Medulla oblongata (tissue), 1 donor: ENCODE data around the gene PRKAG2.
"Not testable (repeated sequence)": the region's sequence is repeated elsewhere in the genome, so short reads cannot be mapped to it uniquely, and the experiment has no call there.

Source experiments
- DNase-seq: peaks from one replicate; pipeline ENCODE4 v3.0.0-alpha.2; 2015; ENCODE audit errors: extremely low spot score

PRKAG2 gene

DNA sequence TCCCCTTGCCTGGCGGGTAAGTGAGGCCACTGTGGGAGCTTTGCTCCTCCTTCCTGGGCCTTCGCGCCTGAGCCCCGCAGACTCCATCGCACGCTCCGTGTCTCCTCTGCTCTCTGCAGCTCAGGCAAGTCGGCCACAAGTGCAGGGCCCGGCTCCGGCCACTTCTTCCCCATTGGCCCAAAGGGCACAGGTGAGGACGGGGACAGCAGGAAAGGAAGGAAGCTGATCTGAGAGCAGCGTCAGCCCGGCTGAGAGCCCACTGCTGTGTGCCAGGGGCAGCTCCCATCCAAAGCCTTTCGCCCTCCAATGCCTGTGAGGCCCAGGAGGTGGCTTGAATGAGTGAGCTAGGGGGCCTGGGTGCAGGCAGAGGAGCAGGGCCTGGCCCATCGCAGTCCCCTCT lies 323.6 kb downstream of the PRKAG2 start:
- DNase-seq = no peak

DNA sequence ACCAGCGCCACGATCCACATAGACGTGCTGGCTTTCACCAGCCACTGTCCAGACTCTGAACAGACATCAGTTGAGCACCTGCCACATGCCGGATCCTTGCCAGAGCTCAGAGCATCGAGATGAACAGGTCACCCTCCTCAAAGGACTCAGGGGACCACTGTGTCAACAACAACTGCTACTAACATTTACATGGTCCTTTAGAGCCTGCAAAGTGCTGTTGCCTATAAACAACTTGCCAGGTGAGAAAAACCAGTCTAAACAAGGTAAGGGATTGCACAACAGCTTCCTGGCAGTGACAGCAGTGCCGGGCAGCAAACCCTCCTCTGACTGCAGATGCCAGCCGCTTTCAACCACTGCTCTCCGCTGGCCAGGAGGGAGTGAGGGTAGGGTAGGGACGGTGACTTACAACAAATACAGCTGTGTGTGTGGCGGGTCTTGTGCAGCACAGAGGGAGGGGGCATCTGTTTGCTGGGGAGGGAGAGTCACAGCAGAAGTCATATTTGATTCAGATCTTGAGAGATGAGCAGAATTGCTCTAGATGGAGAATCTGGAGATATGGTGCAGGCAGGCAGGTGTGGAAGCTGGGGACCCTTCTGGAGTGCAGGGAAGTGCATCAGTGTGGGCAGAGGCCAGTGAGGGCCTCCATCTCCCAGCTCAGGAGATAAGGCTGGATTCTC lies 324.4 kb downstream of the PRKAG2 start:
- DNase-seq = no peak

DNA sequence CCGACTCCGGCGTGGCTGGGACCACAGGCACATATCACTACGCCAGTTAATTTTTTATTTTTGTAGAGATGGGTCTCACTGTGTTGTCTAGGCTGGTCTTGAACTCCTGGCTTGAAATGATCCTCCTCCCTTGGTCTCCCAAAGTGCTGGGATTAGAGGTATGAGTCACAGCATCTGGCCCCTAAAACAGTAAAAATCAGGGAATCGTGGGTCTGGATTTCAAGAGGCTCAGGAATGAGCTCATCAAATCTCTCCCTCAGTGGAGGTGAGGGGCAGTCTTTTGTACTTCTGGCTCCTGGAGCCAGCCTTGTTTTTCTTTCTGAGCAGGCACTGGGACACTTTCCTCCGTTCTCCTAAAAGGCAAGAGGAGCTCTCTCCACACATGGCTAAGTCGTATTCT lies 325.1 kb downstream of the PRKAG2 start:
- no peak for DNase-seq

DNA sequence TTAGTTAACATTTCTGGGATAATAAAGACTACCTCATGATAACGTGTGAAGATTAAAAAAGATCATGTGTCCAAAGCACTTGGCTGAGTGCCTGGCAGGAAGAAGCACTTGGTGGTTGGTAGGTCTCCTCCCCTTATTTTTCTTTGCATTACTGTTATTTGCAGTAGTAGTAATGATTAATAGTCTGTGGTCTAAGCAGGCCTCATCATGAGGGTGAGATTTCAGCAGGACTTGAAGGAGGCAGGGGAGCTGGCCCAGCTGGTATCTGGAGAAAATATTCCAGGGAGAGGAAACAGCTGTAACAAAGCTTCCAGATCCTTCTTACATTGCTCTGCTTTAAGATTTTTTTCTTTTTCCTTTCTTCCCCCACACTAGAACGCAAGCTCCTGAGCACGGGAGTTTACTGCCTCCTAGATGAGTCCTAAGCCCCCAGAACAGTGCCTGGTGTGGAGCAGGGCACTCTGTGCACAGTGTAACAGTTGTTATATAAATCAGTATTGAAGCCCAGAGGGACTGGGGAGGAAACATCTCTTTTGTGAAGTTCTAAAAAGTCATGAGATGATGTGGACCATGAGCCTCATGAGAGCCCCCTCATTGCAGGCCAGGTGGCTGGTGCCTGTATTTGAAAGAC lies 326.1 kb downstream of the PRKAG2 start:
- DNase-seq = no peak

DNA sequence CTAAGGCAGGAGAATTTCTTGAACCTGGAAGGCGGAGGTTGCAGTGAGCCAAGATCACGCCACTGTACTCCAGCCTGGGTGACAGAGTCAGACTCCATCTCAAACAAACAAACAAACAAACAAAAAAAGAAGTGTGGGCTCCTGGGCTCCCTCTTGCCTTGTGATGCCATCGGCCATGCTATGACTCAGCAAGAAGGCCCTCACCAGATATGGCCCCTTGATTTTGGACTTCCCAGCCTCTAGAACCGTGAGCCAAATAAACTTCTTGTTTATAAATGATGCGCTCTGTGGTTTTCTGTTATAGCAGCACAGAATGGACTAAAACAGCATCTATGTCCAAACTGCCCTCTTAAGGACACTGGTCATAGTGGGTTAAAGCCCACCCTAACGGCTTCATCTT lies 327.3 kb downstream of the PRKAG2 start:
- no peak for DNase-seq

DNA sequence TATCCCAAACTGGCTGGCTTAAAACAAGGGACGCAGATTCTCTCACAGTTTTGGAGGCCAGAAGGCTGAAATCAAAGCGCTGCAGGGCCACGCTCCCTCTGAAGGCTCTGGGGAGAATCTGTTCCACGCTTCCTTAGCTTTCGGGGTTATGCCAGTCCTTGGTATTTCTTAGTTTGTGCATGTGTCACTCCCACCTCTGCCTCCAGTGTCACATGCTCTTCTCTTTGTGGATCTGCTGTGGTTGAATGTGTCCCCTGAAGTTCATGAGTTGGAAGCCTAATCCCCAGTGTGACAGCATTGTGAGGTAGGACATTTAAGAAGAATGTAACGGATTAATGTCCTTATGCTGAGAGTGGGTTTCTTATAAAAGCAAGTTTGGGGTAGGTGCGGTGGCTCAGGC lies 327.8 kb downstream of the PRKAG2 start:
- no peak for DNase-seq

DNA sequence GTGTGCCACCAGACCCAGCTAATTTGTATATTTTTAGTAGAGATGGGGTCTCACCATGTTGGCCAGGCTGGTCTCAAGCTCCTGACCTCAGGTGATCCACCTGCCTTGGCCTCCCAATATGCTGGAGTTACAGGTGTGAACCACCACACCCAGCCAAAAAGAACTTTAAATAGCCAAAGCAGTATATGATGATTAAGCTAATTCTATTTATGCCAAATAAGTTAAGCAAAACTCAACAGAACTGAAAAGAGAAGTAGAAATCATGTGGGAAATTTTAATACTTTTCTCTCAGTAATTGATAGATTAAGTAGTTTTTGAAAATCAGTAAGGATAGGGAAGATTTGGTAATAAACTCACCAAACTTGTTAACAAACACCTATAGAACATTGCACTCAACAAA lies 332.7 kb downstream of the PRKAG2 start:
- DNase-seq = no peak

DNA sequence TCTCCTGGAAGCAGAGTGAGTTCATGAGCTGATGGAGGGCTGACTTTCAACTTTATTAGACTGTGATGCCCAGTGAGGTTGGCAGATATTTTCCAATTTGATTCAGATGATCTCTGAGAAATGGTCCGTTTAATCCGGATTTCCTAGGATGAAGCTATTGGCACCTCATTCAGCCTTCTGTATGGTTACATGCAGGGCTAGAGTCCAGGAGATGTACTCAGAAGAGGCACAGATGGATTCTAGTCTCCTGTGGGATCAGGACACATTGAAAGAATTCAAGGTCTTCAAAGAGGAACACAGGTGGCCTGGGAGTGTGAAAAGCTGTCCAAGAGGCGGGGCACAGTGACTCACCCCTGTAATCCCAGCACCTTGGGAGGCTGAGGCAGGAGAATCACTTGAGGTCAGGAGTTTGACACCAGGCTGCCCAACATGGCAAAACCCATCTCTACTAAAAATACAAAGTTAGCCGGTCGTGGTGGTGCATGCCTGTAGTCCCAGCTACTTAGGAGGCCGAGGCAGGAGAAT lies 334.2 kb downstream of the PRKAG2 start:
- DNase-seq = no peak

DNA sequence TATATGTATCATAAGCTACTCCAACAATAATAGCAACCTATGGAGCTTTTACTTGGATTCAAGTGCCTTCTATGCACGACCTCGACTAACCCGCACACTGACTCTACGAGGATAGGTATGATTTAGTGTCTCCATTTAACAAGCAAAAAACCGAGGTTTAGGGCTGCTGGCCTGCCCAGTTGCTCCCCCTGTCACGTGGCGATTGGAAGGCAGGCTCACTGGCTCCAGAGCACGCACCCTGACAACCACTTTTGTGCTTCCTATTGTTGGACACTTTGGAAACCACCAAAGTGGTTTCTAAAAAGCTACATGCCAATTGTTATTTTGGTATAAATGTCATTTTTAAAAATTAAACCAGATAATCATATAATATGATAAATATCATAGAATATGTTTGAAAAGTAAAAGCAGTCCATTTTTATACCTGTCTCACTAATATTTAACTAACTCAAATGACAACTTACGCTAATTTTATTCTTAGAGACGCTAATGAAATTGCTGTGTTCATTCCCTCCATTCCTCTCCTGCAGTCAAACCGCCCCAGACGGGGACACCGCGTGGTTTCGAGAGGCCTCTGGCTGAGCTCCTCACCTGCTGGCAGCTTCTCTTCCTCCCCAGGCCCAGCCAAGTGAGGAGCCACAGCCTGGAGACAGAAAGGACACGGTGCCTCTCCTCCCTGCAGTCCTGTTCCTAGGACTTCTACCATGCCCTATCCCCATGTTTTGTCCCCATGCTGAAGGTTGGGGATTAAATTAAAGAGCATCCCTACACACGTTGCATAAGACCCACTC lies 335.0 kb downstream of the PRKAG2 start:
- no peak for DNase-seq

DNA sequence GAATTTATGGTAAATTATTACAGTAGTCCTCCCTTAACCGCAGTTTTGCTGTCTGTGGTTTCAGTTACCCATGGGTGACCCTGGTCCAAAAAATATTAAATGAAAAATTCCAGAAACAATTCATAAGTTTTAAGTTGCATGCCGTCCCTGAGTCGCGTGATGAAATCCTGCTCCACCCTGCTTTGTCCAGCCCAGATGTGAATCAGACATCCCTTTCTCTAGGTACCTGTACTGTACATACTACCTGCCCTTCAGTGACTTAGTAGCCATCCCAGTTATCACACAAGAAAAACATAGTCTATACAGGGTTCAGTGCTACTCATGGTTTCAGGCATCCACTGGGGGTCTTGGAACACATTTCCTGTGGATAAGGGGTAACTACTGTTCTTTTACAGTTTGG lies 336.8 kb downstream of the PRKAG2 start:
- no peak for DNase-seq

DNA sequence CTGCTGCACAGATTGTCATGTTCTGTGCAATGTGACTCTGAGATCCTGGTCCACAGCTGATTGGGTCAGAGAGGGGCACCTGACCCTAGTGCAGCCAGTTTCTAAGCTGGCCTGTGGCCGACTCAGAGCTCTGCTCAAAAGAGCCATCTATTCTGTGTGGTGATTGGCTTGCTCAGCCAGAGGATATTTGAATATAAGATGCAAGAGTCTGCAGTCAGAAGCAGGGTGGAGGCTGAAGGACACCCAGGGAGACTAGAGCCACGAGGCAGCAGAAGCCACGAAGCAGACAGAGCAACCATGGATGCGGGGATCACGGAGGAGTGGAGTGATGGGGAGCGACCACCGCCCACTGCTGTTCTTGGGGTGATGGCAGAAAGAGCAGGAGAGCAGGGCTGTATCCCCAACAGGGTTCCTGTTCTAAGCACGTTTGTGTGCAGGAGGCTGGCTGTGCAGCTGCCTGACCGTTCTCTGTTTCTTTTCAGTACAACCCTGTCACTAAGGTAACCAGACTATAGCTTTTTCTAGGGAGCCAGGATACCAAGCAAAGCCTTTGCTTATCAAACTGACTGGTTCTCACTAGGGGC lies 337.7 kb downstream of the PRKAG2 start:
- peak; percentile 84 for DNase-seq

DNA sequence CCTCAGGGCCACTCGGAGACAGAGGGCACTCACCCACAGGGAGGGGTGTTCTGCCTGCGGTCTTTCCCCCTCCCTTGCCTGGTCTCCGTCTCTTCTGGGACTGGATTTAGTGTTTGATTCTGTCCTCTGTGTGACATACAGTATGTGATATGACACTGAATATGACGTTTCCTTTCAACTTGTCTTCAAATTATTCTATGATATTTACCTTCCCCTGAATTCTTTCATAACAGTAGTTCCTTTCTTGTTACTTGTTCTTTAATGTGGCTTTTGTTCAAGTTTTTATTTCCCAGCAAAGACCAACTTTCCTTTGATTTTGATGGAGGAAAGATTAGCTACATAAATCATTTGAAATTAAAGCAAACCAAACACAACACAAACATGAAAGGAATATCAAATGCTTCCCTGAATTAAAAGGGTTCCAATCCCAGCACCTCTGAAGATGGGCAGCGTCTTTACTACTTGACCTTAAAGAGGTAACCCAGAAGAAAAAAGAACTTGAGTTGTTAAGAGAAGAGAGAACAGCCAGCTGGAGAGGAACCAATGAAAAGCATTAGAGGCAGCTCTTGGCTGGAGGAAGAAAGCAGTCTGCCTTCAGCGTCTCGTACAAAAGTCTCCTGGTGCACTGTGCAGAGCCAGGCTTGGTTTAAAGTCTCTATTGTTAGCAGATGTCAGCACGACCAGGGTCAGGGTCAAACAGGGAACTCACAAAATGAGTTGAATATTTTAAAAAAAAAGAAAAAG lies 338.9 kb downstream of the PRKAG2 start:
- peak; percentile 86 for DNase-seq

DNA sequence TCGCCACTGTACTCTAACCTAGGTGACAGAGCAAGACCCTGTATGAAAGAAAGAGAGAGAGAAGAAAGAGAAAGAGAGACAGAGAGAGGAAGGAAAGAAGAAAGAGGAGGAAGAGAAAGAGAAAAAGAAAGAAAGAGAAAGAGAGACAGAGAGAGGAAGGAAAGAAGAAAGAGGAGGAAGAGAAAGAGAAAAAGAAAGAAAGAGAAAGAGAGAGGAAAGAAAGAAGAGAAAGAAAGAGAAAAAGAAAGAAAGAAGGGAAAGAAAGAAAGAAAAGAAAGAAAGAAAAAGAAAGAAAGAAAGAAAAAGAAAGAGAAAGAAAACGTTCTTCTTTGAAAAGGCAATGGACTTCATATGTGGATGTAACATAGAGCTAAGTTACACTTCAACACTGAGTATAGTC lies 340.7 kb downstream of the PRKAG2 start:
- DNase-seq = not testable (repeated sequence)

DNA sequence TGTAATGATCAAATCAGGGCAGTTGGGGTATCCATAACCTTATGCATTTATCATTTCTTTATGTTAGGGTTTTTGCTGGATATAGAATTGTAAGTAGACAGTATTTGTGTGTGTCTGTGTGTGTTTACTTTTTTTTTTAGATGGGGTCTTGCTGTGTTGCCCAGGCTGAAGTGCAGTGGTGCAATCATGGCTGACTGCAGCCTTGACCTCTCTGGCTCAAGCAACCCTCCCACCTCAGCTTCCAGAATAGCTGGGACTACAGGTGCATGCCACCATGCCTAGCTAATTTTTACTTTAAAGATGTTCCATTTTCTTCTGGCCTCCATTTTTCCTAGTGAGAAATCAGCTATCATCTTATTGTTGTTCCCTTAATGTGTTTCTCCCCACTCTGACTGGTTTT lies 347.1 kb downstream of the PRKAG2 start:
- DNase-seq = no peak

DNA sequence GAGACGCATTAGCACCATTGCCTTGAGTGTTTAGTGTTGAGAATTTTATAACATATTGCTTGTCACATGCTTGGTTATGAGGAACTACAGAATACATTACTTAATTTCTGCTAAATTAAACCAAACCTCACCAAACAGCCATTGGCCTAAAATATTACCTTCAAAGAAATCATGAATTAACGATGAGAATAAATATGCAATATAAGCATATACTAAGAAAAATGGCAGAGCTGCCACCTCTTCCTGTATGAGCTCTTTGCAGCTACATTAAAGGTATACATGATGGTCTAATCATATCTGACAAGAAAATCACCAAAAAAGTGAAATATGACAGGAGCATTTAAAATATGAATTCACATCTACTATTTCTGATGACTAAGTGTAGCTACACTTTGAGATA lies 352.1 kb downstream of the PRKAG2 start:
- no peak for DNase-seq

DNA sequence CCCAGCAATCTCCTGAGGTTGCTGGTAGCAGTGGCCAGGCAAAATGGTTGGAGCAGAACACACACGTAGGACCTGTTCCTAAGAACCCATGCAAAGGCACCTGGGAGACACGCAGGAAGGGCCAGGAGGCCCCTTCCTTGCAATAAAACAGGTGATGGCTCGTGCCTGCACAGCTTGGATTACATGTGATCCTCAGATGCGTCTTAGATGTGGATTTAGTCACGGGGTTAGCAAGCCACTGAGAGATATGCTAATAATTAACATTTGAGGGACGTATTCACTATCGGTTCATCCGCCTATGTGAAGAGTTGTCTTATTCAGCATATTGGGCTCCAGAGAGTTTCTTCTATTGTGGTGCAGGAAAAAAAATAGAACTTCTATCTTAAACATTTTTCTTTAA lies 352.6 kb downstream of the PRKAG2 start:
- DNase-seq = no peak

DNA sequence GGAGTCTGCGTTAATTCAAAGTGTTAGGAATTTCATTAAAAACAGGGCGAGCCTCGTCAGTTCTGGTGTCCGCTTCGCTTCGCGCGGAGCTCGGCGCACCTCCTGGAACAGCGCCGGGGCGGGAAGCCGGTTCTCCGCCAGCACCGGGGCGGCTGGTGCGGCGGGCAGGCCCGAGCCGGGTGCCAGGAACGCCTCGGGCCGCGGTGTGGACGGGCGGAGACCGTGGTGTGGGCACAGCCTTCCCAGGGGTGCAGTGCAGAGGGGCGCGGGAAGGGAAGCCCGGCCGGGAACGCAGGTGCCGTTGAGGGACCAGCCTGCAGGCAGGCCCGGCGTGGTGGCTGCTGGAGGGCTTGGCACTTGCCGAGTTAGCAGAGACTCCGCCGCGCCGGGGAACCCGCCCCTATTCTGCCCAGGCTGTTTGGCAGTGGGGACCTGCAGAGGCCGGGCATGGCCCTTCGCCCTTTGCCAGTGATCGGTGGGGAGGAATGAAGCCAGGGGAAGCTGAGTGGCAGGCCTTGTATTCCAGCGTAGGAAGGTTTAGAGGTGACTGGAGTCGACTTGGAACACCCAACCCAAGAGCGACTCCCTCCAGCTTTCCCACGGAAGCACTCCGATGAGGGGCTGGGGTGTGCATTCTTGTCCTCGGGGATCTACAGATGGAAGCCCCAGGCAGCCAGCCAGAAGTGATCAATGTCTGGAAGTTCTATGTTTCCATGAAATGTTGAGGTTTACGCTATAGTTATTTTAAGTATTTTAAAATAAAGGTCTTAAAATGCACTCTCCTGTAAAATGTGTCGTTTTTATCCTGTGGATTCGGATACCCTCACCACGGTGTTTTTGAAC lies 356.3 kb downstream of the PRKAG2 start:
- peak; percentile 34 for DNase-seq

DNA sequence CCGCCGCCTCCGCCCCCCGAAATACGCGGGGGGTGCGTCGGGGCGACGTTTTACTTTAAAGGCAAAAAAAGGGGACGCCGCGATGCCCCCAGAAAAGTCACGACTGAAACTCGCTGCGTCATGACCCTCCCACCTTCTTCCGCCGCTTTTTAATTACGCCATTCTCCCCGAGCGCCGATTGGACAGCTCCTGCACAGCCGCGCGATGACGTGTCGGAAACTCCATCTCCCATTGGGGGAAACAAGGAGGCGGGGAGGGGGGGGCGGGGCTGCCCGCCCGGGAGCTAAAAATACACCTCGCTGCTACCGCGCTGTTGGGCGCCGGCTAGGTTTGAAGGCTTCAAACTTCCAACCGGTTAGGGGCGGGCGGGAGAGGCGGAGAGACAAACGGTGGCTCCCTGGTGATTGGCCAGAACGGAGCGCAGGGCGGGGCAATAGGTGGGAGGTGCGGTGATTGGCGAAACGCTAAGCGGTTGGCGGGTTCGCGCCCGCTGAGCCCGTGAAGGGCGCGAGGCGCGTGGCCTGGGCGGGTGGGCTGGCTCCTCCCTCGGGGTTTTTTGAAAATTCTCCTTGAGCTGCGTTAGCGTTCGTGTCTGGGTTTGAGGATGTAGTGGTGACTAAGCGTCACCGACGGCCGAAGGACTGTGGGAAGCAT lies 357.0 kb downstream of the PRKAG2 start, which contains the start of gene RHEB:
Gene RHEB (minus strand): TSS at position 131 of the 654 bp plus-strand sequence. CDS start 384 bp downstream, outside the sequence.
- peak; percentile 98 for DNase-seq

DNA sequence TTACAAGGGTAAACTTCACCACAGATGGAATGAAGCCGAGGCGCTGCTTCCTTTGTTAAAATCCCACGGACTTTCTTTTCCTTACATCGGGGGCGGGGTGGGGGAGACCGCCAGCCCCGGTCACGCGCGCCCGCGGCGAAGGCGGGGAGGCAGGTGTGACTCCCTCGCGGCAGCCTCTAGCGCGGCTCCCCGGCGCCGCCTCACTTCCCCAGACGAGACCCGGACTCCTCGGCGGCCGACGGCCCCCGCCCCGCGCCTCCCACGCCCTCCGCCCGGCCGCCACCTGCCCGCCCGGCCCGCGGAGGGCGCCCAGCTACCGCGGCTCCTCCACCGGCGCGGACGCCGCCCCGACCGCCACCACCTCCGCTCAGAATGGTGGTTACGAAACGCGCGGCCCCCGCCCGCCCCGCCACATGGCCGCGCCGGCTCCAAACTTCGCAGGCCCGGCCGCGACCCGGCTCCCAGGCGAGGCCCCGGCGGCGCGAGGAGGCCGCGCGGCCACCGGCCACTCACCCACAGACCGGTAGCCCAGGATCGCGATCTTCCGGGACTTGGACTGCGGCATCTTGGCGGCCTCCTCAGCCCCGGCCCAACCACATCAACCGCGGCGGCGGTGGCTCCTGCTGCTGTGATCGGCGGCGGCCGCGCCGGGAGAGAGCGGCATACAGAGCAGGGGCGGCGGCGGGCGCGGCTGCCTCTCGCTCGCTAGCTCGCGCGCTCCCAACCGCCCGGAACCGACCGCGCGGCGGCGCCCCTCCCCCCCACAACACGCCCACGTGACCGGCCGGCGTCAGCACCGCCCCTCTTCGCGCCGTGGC lies 357.8 kb downstream of the PRKAG2 start:
- DNase-seq = peak; percentile 33
